HCT116 (cell line): ENCODE results near the gene FAM20B. TPM values are rescaled to one million over a fixed set of nuclear protein-coding genes. Genes with fewer than 3 reads are reported as not detected.

Experiments used
- ATAC-seq: fragments of 200-7000 bp; cut with Tn5 transposase; 2 replicates; pipeline ENCODE4 v1.9.1; 2020; ENCODE audit warnings: mild to moderate bottlenecking, moderate library complexity
- BruUV-seq: library from RNA; stranded (reverse); fragments of 400-500 nt; replicated peaks from 2 replicates; lab custom pipeline; 2021; lab: Mats Ljungman, UMichigan
- CTCF ChIA-PET: fragments of 300-600 bp; sonication (Branson Sonifier 250); formaldehyde crosslinking; loops from one replicate; lab custom pipeline; 2021; ENCODE audit warnings: antibody characterized with exemption; lab: Charles Lee
- POLR2A ChIA-PET: fragments of 300-600, 350-600 bp; sonication (Branson Sonifier 250); formaldehyde crosslinking; loops from one replicate; lab custom pipeline; 2021; ENCODE audit warnings: antibody characterized with exemption; lab: Charles Lee
- RAD21 ChIA-PET, 2 experiments: fragments of 300-600 bp; sonication (Branson Sonifier 250); formaldehyde crosslinking; loops; one replicate each; lab custom pipeline; 2023; ENCODE audit warnings: low total read pairs in 2 of 2; ENCODE audit not compliant: uncharacterized antibody in 2 of 2, unreplicated experiment in 2 of 2, low non-redundant PET in 1 of 2; lab: Charles Lee
- DNase-seq: peaks from one replicate; pipeline ENCODE4 v3.0.0-alpha.2; 2010; ENCODE audit warnings: low read depth, low spot score
- H2AFZ ChIP-seq: fragments of 200-600 bp; shearing (Covaris generic), sonication (generic); 2 replicates; pipeline ENCODE4 v1.6.1; 2017; ENCODE audit warnings: low read depth, mixed run types, mixed read lengths, antibody characterized with exemption, low read length; ENCODE audit not compliant: poor library complexity, severe bottlenecking
- H3K27ac ChIP-seq: 2 replicates; pipeline ENCODE4 v1.5.1; 2012; ENCODE audit warnings: low read depth, low read length
- H3K27me3 ChIP-seq: fragments of 200-600 bp; sonication (generic); 2 replicates; pipeline ENCODE4 v1.6.1; 2016; ENCODE audit warnings: mixed run types, low read length, mixed read lengths; ENCODE audit not compliant: insufficient read depth
- H3K36me3 ChIP-seq, 2 experiments: fragments of 200-500 bp in 1 of 2; fragments of 200-600 bp in 1 of 2; sonication (Bioruptor generic) in 1 of 2; sonication (generic) in 1 of 2; 2 replicates each; pipeline versions ENCODE4 v1.5.1 to v1.6.1; 2014 to 2016; ENCODE audit warnings: low read length in 2 of 2, inconsistent platforms in 1 of 2, mixed read lengths in 1 of 2, mixed run types in 1 of 2; ENCODE audit not compliant: insufficient read depth in 2 of 2, control insufficient read depth in 1 of 2
- H3K4me1 ChIP-seq, 2 experiments: fragments of 200-600 bp in 1 of 2; sonication (generic) in 1 of 2; 2 replicates each; pipeline versions ENCODE4 v1.5.1 to v1.6.1; 2012 to 2017; ENCODE audit warnings: low read length in 2 of 2, inconsistent platforms in 1 of 2, mild to moderate bottlenecking in 1 of 2, mixed read lengths in 1 of 2, mixed run types in 1 of 2, moderate library complexity in 1 of 2; ENCODE audit not compliant: insufficient read depth in 2 of 2, control insufficient read depth in 1 of 2
- H3K4me2 ChIP-seq: fragments of 200-600 bp; sonication (generic); 2 replicates; pipeline ENCODE4 v1.6.1; 2017; ENCODE audit warnings: mixed run types, low read length, mixed read lengths
- H3K4me3 ChIP-seq, 2 experiments: fragments of 200-600 bp in 1 of 2; sonication (generic) in 1 of 2; replicated peaks in 1 of 2; 2 replicates each; pipeline ENCODE4 v1.5.1; 2011 to 2016; ENCODE audit warnings: low read length in 2 of 2, control low read depth in 1 of 2, low read depth in 1 of 2, mild to moderate bottlenecking in 1 of 2, mixed read lengths in 1 of 2, mixed run types in 1 of 2
- H3K79me2 ChIP-seq: fragments of 200-600 bp; sonication (generic); 2 replicates; pipeline ENCODE4 v1.6.1; 2017; ENCODE audit warnings: mild to moderate bottlenecking, mixed run types, low read length, moderate library complexity, mixed read lengths; ENCODE audit not compliant: insufficient read depth
- H3K9ac ChIP-seq: fragments of 200-600 bp; sonication (generic); 2 replicates; pipeline ENCODE4 v1.6.1; 2016; ENCODE audit warnings: low read length, mixed read lengths
- H3K9me2 ChIP-seq: fragments of 200-600 bp; sonication (generic), shearing (Covaris generic); 2 replicates; pipeline ENCODE4 v1.6.1; 2017; ENCODE audit warnings: mixed run types, mild to moderate bottlenecking, moderate library complexity; ENCODE audit not compliant: insufficient read depth
- H3K9me3 ChIP-seq, 2 experiments: fragments of 200-500 bp in 1 of 2; fragments of 200-600 bp in 1 of 2; sonication (Bioruptor generic) in 1 of 2; sonication (generic) in 1 of 2; 2 replicates each; pipeline ENCODE4 v1.6.1; 2014 to 2017; ENCODE audit warnings: low read length in 2 of 2, mixed read lengths in 2 of 2, inconsistent platforms in 1 of 2, low read depth in 1 of 2, mild to moderate bottlenecking in 1 of 2, mixed run types in 1 of 2, moderate library complexity in 1 of 2; ENCODE audit not compliant: control insufficient read depth in 1 of 2, insufficient read depth in 1 of 2
- H4K20me1 ChIP-seq: fragments of 200-600 bp; sonication (generic), shearing (Covaris generic); 2 replicates; pipeline ENCODE4 v1.6.1; 2017; ENCODE audit warnings: mixed run types, mild to moderate bottlenecking, moderate library complexity; ENCODE audit not compliant: insufficient read depth
- ATF3 ChIP-seq: IDR thresholded peaks from 2 replicates; pipeline ENCODE4 v1.6.1; 2012
- CBX3 ChIP-seq: IDR thresholded peaks from 2 replicates; pipeline ENCODE4 v1.6.1; 2012; ENCODE audit warnings: low read depth
- CEBPB ChIP-seq: IDR thresholded peaks from 2 replicates; pipeline ENCODE4 v1.6.1; 2012; ENCODE audit warnings: low read depth
- CTCF ChIP-seq, 3 experiments: fragments of 200-600 bp in 1 of 3; sonication (generic) in 1 of 3; IDR thresholded peaks in 2 of 3; conservative IDR thresholded peaks in 1 of 3; 2 replicates each; pipeline ENCODE4 v1.5.1; 2012 to 2017; ENCODE audit warnings: low read depth in 2 of 3, low read length in 2 of 3, antibody characterized with exemption in 1 of 3, borderline replicate concordance in 1 of 3, control low read depth in 1 of 3, mild to moderate bottlenecking in 1 of 3, mixed read lengths in 1 of 3, mixed run types in 1 of 3, moderate library complexity in 1 of 3; ENCODE audit not compliant: insufficient read depth in 1 of 3
- EGR1 ChIP-seq: IDR thresholded peaks from 2 replicates; pipeline ENCODE4 v1.6.1; 2012; ENCODE audit warnings: low read depth
- ELF1 ChIP-seq: IDR thresholded peaks from 2 replicates; pipeline ENCODE4 v1.6.1; 2012; ENCODE audit warnings: low read depth, borderline replicate concordance
- EZH2 ChIP-seq: fragments of 200-600 bp; sonication (generic); IDR thresholded peaks from 2 replicates; pipeline ENCODE4 v1.6.1; 2017; ENCODE audit warnings: antibody characterized with exemption, mixed run types
- EZH2phosphoT487 ChIP-seq: fragments of 200-600 bp; IDR thresholded peaks from 2 replicates; pipeline ENCODE4 v1.6.1; 2018; ENCODE audit warnings: antibody characterized with exemption, borderline replicate concordance
- FOSL1 ChIP-seq: IDR thresholded peaks from 2 replicates; pipeline ENCODE4 v1.6.1; 2012; ENCODE audit warnings: low read depth
- POLR2AphosphoS5 ChIP-seq: IDR thresholded peaks from 2 replicates; pipeline ENCODE4 v1.6.1; 2011; ENCODE audit warnings: mild to moderate bottlenecking, low read depth, low read length, moderate library complexity
- RAD21 ChIP-seq: IDR thresholded peaks from 2 replicates; pipeline ENCODE4 v1.6.1; 2012; ENCODE audit warnings: low read depth, mild to moderate bottlenecking
- REST ChIP-seq: IDR thresholded peaks from 2 replicates; pipeline ENCODE4 v1.6.1; 2012; ENCODE audit warnings: low read depth
- SP1 ChIP-seq: IDR thresholded peaks from 2 replicates; pipeline ENCODE4 v1.6.1; 2012; ENCODE audit warnings: low read depth
- SRF ChIP-seq: IDR thresholded peaks from 2 replicates; pipeline ENCODE4 v1.6.1; 2012; ENCODE audit warnings: low read depth
- ZBTB33 ChIP-seq: IDR thresholded peaks from 2 replicates; pipeline ENCODE4 v1.6.1; 2011; ENCODE audit warnings: mild to moderate bottlenecking, low read length, moderate library complexity; ENCODE audit not compliant: insufficient replicate concordance; ENCODE audit errors: extremely low read depth
- ZNF274 ChIP-seq: fragments of 200-500 bp; sonication (Bioruptor generic); IDR thresholded peaks from 2 replicates; pipeline ENCODE4 v1.6.1; 2014; ENCODE audit warnings: mild to moderate bottlenecking, low read depth, low read length, inconsistent platforms
- intact Hi-C: fragments of 100-400 bp; cut with micrococcal nuclease; formaldehyde crosslinking; loops from 2 replicates; pipeline ENCODE4 v1.10.0; 2022
- total RNA-seq: library from RNA; stranded (reverse); gene quantifications from one replicate; pipeline ENCODE4 v1.2.1, GENCODE V29; 2021; ENCODE audit not compliant: unreplicated experiment

FAM20B gene
- total RNA-seq, 1 experiment from 2014 or later = 36.7 TPM

- no peaks in the 10 kb centered on the region for H3K9me3 ChIP-seq
- ATAC-seq = no peak
- no peaks in the 10 kb centered on the region for H3K9me2 ChIP-seq
- no peaks in the 10 kb centered on the region for H3K27me3 ChIP-seq
- 0 out of 2 replicates have a peak, but pooled peaks cover 2% of the 10 kb centered on the region for H3K79me2 ChIP-seq
- H3K4me2 ChIP-seq = no peak overlapping the region
- TF ChIP-seq ATF3 (no peak), POLR2AphosphoS5 (no peak), CBX3 (no peak), ZNF274 (no peak), ZBTB33 (no peak), REST (no peak), EZH2 (no peak), ELF1 (no peak), SP1 (no peak), FOSL1 (no peak), CTCF (IDR thresholded peaks at IDR 0.05 in 2 of 3, conservative IDR thresholded peaks at IDR 0.05 in 1 of 3; ENCODE audit: borderline replicate concordance in 1 of 3, insufficient read depth in 1 of 3, low read depth in 2 of 3, low read length in 2 of 3) (no peak), EGR1 (no peak), RAD21 (no peak), EZH2phosphoT487 (no peak), SRF (no peak), CEBPB (no peak)
- TF ChIP-seq, all 23 proteins: peak for 0
- H3K36me3 ChIP-seq = no peaks in the 10 kb centered on the region
- no peaks in the 10 kb centered on the region for H4K20me1 ChIP-seq
- ChIA-PET RAD21 (no interaction called here), CTCF (no interaction called here), POLR2A (no interaction called here)
- intact Hi-C loops = no loop called here
- DNase-seq = no peak
- no TSS peak for BruUV-seq
- no peaks in the 10 kb centered on the region for H3K4me1 ChIP-seq
- no peak overlapping the region for H3K4me3 ChIP-seq
- H2AFZ ChIP-seq = no peak overlapping the region
- H3K9ac ChIP-seq = no peak overlapping the region
- no peak overlapping the region for H3K27ac ChIP-seq
Observed at GRCh38 chr1:179047636-179047997, 21.9 kb downstream of the FAM20B start.
